WTC11 (cell line): ENCODE data around the gene CAMP. TPM values are rescaled to one million over a fixed set of nuclear protein-coding genes. Genes with fewer than 3 reads are reported as not detected.

Experiments
- ATAC-seq: fragments of 200-7000 bp; cut with Tn5 transposase; 2 replicates; pipeline ENCODE4 v1.10.0; 2021; ENCODE audit warnings: mild to moderate bottlenecking, moderate library complexity
- CTCF ChIA-PET: fragments of 300-600 bp; sonication (Branson Sonifier 250); formaldehyde crosslinking; loops from one replicate; lab custom pipeline; 2021; ENCODE audit warnings: antibody characterized with exemption; lab: Charles Lee
- POLR2A ChIA-PET: fragments of 350-600 bp; sonication (Branson Sonifier 250); formaldehyde crosslinking; loops from one replicate; lab custom pipeline; 2021; ENCODE audit warnings: antibody characterized with exemption; lab: Charles Lee
- DNase-seq: peaks from one replicate; pipeline ENCODE4 v3.0.0; 2021; ENCODE audit warnings: low spot score
- H3K27ac Mint-ChIP-seq: 2 replicates; pipeline ENCODE4 v1.8.0; 2021; ENCODE audit warnings: mixed read lengths
- H3K27me3 Mint-ChIP-seq: 2 replicates; pipeline ENCODE4 v1.8.0; 2021; ENCODE audit warnings: low read depth, mild to moderate bottlenecking, moderate library complexity, mixed read lengths
- H3K36me3 Mint-ChIP-seq: 2 replicates; pipeline ENCODE4 v1.8.0; 2021; ENCODE audit warnings: mixed read lengths
- H3K4me1 Mint-ChIP-seq: 2 replicates; pipeline ENCODE4 v1.8.0; 2022; ENCODE audit warnings: mixed read lengths
- H3K4me3 Mint-ChIP-seq: 2 replicates; pipeline ENCODE4 v1.8.0; 2021; ENCODE audit warnings: mild to moderate bottlenecking, moderate library complexity, mixed read lengths
- H3K9me3 Mint-ChIP-seq: 2 replicates; pipeline ENCODE4 v1.8.0; 2021; ENCODE audit warnings: mixed read lengths
- ATF3 ChIP-seq: sonication (generic); formaldehyde crosslinking; conservative IDR thresholded peaks from 2 replicates; pipeline ENCODE4 v1.8.1; 2022; ENCODE audit warnings: mild to moderate bottlenecking, missing genetic modification reagents
- CREB1 ChIP-seq: sonication (generic); formaldehyde crosslinking; IDR thresholded peaks from 2 replicates; pipeline ENCODE4 v1.8.0; 2023; ENCODE audit warnings: mild to moderate bottlenecking, missing genetic modification reagents
- E2F1 ChIP-seq: sonication (generic); formaldehyde crosslinking; IDR thresholded peaks from 2 replicates; pipeline ENCODE4 v1.8.0; 2022; ENCODE audit warnings: mild to moderate bottlenecking, missing genetic modification reagents
- E2F5 ChIP-seq: sonication (generic); formaldehyde crosslinking; IDR thresholded peaks from 2 replicates; pipeline ENCODE4 v1.8.1; 2022; ENCODE audit warnings: mild to moderate bottlenecking, moderate library complexity, missing genetic modification reagents
- ETV6 ChIP-seq: sonication (generic); formaldehyde crosslinking; IDR thresholded peaks from 2 replicates; pipeline ENCODE4 v1.8.1; 2022; ENCODE audit warnings: mild to moderate bottlenecking, missing genetic modification reagents
- FOXK1 ChIP-seq: sonication (generic); formaldehyde crosslinking; IDR thresholded peaks from 2 replicates; pipeline ENCODE4 v1.8.0; 2022; ENCODE audit warnings: mild to moderate bottlenecking, moderate library complexity, missing genetic modification reagents
- GTF2I ChIP-seq: fragments of 250-450 bp; sonication (Bioruptor Pico); conservative IDR thresholded peaks from 2 replicates; pipeline ENCODE4 v1.4.0; 2021; ENCODE audit warnings: mild to moderate bottlenecking
- HMGA2 ChIP-seq: fragments of 250-450 bp; sonication (Bioruptor Pico); IDR thresholded peaks from 2 replicates; pipeline ENCODE4 v1.4.0; 2021; ENCODE audit warnings: mild to moderate bottlenecking, moderate library complexity
- MXD4 ChIP-seq: fragments of 250-450 bp; sonication (Bioruptor Pico); IDR thresholded peaks from 2 replicates; pipeline ENCODE4 v1.8.0; 2021; ENCODE audit warnings: mild to moderate bottlenecking, moderate library complexity, borderline replicate concordance
- NFE2L1 ChIP-seq: sonication (generic); formaldehyde crosslinking; IDR thresholded peaks from 2 replicates; pipeline ENCODE4 v1.8.1; 2023; ENCODE audit warnings: missing genetic modification reagents
- OVOL2 ChIP-seq: fragments of 250-450 bp; sonication (Bioruptor Pico); IDR thresholded peaks from 2 replicates; pipeline ENCODE4 v1.9.0; 2021; ENCODE audit warnings: mild to moderate bottlenecking, borderline replicate concordance
- PRRX2 ChIP-seq: fragments of 250-450 bp; sonication (Bioruptor Pico); IDR thresholded peaks from 2 replicates; pipeline ENCODE4 v1.8.0; 2021; ENCODE audit warnings: mild to moderate bottlenecking
- SMAD4 ChIP-seq: sonication (generic); formaldehyde crosslinking; IDR thresholded peaks from 2 replicates; pipeline ENCODE4 v1.8.0; 2022; ENCODE audit warnings: mild to moderate bottlenecking, missing genetic modification reagents
- SOX15 ChIP-seq: fragments of 250-450 bp; sonication (Bioruptor Pico); IDR thresholded peaks from 2 replicates; pipeline ENCODE4 v1.9.0; 2021; ENCODE audit warnings: mild to moderate bottlenecking
- ZBTB21 ChIP-seq: sonication (generic); formaldehyde crosslinking; IDR thresholded peaks from 2 replicates; pipeline ENCODE4 v1.8.1; 2023; ENCODE audit warnings: mild to moderate bottlenecking, missing genetic modification reagents, borderline replicate concordance
- ZNF671 ChIP-seq: fragments of 250-450 bp; sonication (Bioruptor Pico); IDR thresholded peaks from 2 replicates; pipeline ENCODE4 v1.8.0; 2021; ENCODE audit warnings: mild to moderate bottlenecking
- total RNA-seq: library from RNA; stranded (reverse); gene quantifications from 3 replicates; pipeline ENCODE4 v1.2.3, GENCODE V29; 2021
- TF ChIP-seq, protein P1 (sequence below): fragments of 250-450 bp; sonication (Bioruptor Pico); IDR thresholded peaks from 2 replicates; pipeline ENCODE4 v1.9.0; 2021; ENCODE audit warnings: mild to moderate bottlenecking
- TF ChIP-seq, protein P2 (sequence below): fragments of 250-450 bp; sonication (Bioruptor Pico); IDR thresholded peaks from 2 replicates; pipeline ENCODE4 v1.9.0; 2021; ENCODE audit warnings: moderate library complexity, mild to moderate bottlenecking, inconsistent platforms, borderline replicate concordance
- TF ChIP-seq, protein P3 (sequence below): fragments of 250-450 bp; sonication (Bioruptor Pico); IDR thresholded peaks from 2 replicates; pipeline ENCODE4 v2.1.2; 2022; ENCODE audit warnings: mild to moderate bottlenecking, moderate library complexity
- TF ChIP-seq, protein P4 (sequence below): sonication (generic); formaldehyde crosslinking; IDR thresholded peaks from 2 replicates; pipeline ENCODE4 v1.8.1; 2022; ENCODE audit warnings: low read depth, mild to moderate bottlenecking, moderate library complexity, missing genetic modification reagents, borderline replicate concordance
- TF ChIP-seq, protein P5 (sequence below): sonication (generic); formaldehyde crosslinking; IDR thresholded peaks from 2 replicates; pipeline ENCODE4 v1.8.0; 2022; ENCODE audit warnings: mild to moderate bottlenecking, missing genetic modification reagents
- TF ChIP-seq, protein P6 (sequence below): sonication (generic); formaldehyde crosslinking; IDR thresholded peaks from 2 replicates; pipeline ENCODE4 v1.8.0; 2023; ENCODE audit warnings: missing genetic modification reagents, mild to moderate bottlenecking, borderline replicate concordance

Gene CAMP
- total RNA-seq, 1 experiment from 2014 or later = not detected

GRCh38 chr3:48240000-48240963 lies 17.0 kb downstream of the CAMP start:
- H3K9me3 Mint-ChIP-seq = no peaks in the 10 kb centered on the region
- ChIA-PET CTCF (interaction anchor here (1.0 to 2.7 kb wide), 9 partner anchors 14 to 403 kb away, joined by 3 to 36 read pairs (median 5); partner anchors contain the start of genes CDC25A and SLC26A6), POLR2A (interaction anchor here (0.7 to 2.1 kb wide), 5 partner anchors 15 to 936 kb away, joined by 3 to 12 read pairs (median 3); partner anchors contain the start of gene CDC25A)
- peaks cover 8% of the 10 kb centered on the region for H3K36me3 Mint-ChIP-seq
- peak overlapping the region; percentile 86 for H3K4me3 Mint-ChIP-seq
- peaks cover 35% of the 10 kb centered on the region for H3K4me1 Mint-ChIP-seq
- peak overlapping the region; percentile 90 for H3K27ac Mint-ChIP-seq
- no peaks in the 10 kb centered on the region for H3K27me3 Mint-ChIP-seq
- DNase-seq = peak; percentile 56
- peak; percentile 48 for ATAC-seq
- TF ChIP-seq CREB1 (CRISPR knock-in tag) (no peak), E2F5 (CRISPR knock-in tag) (peak; percentile 100), SOX15 (CRISPR knock-in tag) (no peak), MXD4 (CRISPR knock-in tag) (no peak), ZBTB21 (CRISPR knock-in tag) (no peak), GTF2I (no peak), SMAD4 (CRISPR knock-in tag) (no peak), E2F1 (CRISPR knock-in tag) (no peak), HMGA2 (CRISPR knock-in tag) (no peak), NFE2L1 (CRISPR knock-in tag) (peak; percentile 41; the same call in 1 of the 2 replicates), ETV6 (CRISPR knock-in tag) (no peak), ATF3 (CRISPR knock-in tag) (no peak), ZNF671 (CRISPR knock-in tag) (no peak), PRRX2 (no peak), FOXK1 (CRISPR knock-in tag) (peak; percentile 42; the same call in 1 of the 2 replicates), OVOL2 (CRISPR knock-in tag) (no peak)
- TF ChIP-seq, protein P1, sequence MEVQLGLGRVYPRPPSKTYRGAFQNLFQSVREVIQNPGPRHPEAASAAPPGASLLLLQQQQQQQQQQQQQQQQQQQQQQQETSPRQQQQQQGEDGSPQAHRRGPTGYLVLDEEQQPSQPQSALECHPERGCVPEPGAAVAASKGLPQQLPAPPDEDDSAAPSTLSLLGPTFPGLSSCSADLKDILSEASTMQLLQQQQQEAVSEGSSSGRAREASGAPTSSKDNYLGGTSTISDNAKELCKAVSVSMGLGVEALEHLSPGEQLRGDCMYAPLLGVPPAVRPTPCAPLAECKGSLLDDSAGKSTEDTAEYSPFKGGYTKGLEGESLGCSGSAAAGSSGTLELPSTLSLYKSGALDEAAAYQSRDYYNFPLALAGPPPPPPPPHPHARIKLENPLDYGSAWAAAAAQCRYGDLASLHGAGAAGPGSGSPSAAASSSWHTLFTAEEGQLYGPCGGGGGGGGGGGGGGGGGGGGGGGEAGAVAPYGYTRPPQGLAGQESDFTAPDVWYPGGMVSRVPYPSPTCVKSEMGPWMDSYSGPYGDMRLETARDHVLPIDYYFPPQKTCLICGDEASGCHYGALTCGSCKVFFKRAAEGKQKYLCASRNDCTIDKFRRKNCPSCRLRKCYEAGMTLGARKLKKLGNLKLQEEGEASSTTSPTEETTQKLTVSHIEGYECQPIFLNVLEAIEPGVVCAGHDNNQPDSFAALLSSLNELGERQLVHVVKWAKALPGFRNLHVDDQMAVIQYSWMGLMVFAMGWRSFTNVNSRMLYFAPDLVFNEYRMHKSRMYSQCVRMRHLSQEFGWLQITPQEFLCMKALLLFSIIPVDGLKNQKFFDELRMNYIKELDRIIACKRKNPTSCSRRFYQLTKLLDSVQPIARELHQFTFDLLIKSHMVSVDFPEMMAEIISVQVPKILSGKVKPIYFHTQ (CRISPR knock-in tag) = no peak
- TF ChIP-seq, protein P2, sequence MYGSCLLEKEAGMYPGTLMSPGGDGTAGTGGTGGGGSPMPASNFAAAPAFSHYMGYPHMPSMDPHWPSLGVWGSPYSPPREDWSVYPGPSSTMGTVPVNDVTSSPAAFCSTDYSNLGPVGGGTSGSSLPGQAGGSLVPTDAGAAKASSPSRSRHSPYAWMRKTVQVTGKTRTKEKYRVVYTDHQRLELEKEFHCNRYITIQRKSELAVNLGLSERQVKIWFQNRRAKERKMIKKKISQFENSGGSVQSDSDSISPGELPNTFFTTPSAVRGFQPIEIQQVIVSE (CRISPR knock-in tag) = no peak
- TF ChIP-seq, protein P3, sequence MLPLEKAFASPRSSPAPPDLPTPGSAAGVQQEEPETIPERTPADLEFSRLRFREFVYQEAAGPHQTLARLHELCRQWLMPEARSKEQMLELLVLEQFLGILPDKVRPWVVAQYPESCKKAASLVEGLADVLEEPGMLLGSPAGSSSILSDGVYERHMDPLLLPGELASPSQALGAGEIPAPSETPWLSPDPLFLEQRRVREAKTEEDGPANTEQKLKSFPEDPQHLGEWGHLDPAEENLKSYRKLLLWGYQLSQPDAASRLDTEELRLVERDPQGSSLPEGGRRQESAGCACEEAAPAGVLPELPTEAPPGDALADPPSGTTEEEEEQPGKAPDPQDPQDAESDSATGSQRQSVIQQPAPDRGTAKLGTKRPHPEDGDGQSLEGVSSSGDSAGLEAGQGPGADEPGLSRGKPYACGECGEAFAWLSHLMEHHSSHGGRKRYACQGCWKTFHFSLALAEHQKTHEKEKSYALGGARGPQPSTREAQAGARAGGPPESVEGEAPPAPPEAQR (CRISPR knock-in tag) = no peak
- TF ChIP-seq, protein P4, sequence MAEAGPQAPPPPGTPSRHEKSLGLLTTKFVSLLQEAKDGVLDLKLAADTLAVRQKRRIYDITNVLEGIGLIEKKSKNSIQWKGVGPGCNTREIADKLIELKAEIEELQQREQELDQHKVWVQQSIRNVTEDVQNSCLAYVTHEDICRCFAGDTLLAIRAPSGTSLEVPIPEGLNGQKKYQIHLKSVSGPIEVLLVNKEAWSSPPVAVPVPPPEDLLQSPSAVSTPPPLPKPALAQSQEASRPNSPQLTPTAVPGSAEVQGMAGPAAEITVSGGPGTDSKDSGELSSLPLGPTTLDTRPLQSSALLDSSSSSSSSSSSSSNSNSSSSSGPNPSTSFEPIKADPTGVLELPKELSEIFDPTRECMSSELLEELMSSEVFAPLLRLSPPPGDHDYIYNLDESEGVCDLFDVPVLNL (CRISPR knock-in tag) = peak; percentile 96
- TF ChIP-seq, protein P5, sequence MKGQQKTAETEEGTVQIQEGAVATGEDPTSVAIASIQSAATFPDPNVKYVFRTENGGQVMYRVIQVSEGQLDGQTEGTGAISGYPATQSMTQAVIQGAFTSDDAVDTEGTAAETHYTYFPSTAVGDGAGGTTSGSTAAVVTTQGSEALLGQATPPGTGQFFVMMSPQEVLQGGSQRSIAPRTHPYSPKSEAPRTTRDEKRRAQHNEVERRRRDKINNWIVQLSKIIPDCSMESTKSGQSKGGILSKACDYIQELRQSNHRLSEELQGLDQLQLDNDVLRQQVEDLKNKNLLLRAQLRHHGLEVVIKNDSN (CRISPR knock-in tag) = no peak
- TF ChIP-seq, protein P6, sequence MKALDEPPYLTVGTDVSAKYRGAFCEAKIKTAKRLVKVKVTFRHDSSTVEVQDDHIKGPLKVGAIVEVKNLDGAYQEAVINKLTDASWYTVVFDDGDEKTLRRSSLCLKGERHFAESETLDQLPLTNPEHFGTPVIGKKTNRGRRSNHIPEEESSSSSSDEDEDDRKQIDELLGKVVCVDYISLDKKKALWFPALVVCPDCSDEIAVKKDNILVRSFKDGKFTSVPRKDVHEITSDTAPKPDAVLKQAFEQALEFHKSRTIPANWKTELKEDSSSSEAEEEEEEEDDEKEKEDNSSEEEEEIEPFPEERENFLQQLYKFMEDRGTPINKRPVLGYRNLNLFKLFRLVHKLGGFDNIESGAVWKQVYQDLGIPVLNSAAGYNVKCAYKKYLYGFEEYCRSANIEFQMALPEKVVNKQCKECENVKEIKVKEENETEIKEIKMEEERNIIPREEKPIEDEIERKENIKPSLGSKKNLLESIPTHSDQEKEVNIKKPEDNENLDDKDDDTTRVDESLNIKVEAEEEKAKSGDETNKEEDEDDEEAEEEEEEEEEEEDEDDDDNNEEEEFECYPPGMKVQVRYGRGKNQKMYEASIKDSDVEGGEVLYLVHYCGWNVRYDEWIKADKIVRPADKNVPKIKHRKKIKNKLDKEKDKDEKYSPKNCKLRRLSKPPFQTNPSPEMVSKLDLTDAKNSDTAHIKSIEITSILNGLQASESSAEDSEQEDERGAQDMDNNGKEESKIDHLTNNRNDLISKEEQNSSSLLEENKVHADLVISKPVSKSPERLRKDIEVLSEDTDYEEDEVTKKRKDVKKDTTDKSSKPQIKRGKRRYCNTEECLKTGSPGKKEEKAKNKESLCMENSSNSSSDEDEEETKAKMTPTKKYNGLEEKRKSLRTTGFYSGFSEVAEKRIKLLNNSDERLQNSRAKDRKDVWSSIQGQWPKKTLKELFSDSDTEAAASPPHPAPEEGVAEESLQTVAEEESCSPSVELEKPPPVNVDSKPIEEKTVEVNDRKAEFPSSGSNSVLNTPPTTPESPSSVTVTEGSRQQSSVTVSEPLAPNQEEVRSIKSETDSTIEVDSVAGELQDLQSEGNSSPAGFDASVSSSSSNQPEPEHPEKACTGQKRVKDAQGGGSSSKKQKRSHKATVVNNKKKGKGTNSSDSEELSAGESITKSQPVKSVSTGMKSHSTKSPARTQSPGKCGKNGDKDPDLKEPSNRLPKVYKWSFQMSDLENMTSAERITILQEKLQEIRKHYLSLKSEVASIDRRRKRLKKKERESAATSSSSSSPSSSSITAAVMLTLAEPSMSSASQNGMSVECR (CRISPR knock-in tag) = no peak
